Stimulated activated CD8-positive, alpha-beta memory T cell treated with anti-CD3 and anti-CD28 coated beads, Interleukin-15, amount 100 ng/mL, for 24 hours (primary cell): ENCODE measurements around the gene CLSTN2.

Experiments used
- DNase-seq: peaks from one replicate; pipeline ENCODE4 v3.0.0-alpha.2; 2020; ENCODE audit warnings: low read depth

CLSTN2 gene

DNA sequence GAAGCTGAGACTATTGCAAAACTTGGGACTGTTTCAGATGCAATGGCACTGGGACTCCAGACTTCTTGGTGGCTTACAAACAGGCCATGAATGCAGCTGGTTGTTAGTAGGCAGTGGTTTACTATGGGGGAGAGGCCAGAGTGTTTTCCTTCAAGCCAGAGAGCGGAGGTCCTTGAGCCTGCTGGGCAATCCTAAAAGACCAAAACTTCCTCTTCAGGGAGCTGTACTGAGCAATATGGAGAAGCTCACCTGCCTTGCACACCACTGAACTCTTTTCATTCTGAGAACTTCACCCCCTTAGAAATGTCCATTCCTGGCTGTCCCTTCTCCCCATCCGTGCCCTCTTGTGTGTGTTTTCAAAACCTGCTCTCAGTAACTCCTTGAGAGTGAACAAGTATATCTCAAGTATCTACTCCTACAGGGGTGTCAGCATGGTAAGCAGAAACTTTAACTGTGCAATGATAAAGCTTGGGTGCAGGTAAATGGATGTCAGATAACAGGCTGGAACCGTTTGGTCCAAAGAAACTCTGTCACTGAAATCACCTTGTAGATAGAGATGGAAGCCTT is 213.9 kb downstream of the CLSTN2 start:
- no peak for DNase-seq

DNA sequence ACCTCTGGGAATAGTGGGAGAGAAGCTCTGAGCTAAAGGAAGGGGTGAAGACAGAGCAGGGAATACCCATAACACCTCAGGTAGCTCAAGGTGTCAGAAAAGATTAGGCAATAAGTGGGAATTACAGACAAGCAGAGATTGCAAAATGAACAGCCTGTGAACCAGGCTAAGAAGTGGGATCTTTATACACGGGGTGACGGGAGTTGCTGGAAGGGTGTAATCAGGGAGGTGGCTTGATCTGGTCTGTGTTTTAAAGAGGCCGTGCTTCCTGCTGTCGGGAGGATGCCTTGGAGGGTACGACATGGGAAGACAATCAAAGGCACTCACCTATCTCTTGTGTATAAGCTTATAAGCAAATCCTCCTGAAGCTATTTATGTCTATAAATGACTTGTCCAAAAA is 216.3 kb downstream of the CLSTN2 start:
- no peak for DNase-seq

DNA sequence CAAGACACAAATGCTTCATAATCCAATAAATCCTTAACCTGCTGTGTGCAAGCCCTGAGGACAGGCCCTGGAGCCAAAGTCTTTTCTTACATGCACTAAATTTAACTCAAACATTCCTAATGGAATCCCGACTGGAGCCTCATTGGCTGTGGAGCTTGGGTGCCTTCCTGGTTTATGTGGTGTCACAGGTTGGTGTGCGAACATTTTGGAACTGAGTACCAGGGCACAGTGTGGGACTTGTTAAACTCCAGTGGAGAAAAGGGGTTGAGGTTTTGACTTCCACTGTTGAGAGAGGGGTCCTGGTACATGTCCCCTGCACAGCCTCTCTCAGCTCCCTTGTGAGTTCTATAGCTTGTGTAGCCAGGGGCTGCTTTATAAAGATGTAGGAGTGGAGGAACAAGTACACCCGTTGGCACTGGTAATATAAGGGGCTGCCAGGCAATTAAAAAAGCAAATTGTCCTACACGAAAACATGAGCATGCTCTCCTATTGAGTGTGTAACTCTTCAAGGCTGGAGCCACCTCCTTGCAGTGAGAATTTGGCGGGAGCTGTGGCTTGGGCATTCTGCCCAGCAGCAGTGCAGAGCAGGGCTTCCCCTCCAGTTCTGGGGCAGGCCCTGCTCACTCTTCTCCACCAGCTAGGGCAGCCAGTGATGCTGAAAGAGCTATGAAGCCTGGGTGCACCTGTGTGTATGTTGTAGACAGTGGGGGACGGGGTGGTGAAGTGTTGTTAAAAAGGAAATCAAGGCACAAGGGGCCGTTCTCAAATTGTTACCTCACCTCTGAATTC is 218.1 kb downstream of the CLSTN2 start:
- DNase-seq: no peak

DNA sequence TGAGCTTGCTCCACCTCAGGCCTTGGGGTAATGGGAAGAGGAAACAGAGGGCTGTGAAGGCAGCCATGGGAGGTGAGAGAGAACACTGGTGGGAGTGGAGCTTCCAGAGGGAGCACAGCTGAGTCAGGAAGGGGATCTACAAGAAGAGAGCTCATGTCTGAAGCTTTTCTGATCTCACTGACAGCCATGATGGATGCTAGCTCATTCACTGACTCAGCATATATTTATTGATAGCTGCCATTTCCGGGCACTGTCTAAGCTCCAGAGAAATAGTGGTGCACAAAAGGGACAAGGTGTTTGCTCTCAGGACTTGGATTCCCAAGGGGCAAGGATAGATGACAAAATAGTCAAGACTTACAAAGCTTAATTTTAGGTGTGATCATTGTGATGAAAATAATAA is 218.8 kb downstream of the CLSTN2 start:
- DNase-seq: no peak

DNA sequence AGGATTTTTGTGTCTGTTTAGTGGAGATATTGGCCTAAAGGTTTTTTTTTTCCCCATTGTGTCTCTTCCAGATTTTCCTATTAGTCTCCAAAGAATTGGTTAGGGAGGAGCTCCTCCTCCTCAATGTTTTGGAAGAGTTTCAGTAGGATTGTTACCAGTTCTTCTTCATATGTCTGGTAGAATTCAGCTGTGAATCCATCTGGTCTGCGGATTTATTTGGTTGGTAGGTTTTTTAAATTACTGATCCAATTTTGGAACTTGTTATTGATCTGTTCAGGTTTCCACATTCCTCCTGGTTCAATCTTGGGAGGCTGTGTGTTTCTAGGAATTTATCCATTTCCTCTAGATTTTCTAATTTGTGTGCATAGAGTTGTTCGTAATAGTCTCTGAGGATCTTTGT is 222.2 kb downstream of the CLSTN2 start:
- DNase-seq: no peak

DNA sequence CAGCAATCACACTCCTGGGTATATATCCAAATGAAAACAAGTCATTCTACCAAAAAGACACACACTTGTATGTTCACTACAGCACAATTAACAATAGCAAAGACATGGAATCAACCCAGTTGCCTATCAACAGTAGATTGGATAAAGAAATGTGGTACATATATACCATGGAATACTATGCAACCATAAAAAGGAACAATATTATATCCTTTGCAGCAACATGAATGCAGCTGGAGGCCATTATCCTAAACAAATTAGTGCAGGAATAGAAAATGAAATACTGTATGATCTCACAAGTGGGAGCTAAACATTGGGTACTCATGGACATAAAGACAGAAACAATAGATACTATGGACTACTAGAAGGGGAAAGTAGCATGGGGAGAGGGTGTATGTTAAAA is 224.7 kb downstream of the CLSTN2 start:
- no peak for DNase-seq

DNA sequence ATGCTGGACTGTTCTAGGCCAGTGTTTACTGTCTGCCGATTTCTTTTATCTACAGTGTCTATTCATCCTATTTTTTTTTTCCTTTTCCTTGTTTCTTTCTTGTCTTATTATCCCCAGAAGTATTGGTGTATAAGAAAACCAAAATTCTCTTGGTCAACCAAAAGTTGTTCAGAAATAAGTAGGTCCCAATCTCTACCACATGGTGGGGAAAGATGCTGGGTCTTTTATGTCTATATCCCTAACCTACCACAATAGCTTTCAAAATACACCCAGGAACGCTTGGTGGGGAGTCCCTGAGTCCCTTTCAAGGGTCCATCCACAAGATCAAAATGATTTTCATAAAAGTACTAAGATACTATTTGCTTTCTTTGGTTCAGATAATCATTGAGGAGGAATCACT is 225.6 kb downstream of the CLSTN2 start:
- DNase-seq: no peak

DNA sequence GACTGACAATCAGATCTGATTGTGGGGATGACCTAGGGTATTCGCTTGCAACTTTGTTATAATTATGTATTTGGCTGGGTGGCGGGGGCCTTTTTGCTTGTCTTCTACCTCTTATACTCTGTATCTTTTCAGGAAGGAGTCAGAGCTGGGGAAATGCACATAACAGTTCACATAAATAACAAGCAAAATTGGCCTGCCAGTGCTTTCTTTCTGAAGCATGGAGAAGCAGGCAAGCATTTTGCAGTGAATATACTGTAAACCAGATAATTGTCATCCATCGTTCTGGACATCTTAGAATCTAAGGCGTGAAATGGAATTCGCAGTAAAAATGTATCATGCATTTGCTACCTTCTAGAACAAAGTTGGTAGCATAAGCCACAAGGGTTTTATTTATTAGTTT is 227.6 kb downstream of the CLSTN2 start:
- no peak for DNase-seq

DNA sequence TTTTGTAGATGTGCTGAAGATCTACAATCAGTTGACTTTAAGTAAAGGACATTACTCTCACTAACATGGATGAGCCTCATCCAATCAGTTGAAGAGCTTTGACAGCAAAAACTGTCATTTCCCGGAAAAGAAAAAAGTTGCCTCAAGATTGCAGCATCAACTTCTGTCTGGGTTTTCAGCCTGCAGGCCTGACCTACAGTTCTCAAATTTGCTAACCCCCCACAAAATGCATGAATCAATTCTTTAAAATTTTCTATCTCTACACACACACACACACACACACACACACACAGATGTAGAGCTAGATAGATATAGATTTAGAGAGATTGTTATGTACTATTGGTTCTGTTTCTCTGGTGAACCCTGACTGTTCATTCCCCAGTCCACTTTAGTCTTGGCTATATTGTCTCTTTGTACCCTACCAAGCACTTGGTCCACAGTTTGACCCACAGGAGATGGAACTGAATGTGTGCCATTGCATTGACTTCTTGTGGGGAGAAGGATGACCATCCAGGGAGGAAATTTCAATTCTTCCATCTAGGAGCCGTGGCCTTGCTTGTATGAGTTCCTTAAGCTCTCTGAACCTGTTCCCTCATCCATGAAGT is 228.3 kb downstream of the CLSTN2 start:
- no peak for DNase-seq

DNA sequence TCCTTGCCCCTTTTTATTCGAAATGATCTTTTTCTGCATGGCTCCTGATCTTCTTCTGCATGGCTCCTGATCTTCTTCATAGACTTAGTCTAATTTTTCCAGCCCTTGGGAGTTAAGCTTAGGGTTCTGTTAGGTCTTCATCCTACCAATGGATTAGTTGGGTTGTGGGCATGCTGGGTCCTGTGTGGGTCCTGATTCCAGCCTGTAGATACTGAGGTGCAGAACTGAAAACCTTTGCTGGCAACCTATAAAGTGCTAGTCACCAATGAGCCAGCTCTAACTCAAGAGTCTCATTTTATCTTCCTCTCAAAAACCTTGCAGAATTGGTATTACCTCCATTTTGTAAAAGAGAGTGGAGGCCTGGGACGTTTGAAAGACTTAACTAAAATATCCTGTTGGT is 229.2 kb downstream of the CLSTN2 start:
- DNase-seq: no peak

DNA sequence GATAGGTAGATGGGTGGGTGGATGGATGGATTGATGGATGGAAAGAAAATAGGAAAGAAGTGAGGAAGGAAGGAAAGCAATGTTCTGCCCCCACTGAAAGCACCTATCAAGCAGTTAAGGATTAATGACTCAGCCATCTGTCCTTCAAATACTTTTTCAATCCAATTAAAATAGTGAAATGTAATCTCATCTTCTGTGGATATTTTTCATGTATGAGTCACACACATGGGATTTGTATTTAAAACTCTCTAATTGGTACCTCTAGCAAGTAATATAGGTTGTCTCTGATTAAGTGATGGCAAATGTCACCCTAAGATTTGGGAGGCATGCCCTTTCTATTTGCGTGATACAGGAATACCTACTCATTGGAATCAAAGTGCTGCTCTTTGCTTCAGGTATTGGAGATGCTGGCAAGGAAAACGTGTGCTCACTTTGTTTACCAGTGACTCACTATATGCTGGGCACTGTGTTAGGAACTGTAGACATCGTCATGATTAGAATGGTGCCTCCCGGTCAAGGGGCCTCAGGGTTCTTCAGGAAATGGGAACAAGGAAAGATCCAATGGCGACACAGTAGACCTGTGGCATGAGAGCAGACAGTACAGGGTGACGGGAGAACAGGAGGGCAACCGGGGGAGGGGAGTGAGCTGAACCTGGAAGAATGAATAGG is 230.1 kb downstream of the CLSTN2 start:
- no peak for DNase-seq

DNA sequence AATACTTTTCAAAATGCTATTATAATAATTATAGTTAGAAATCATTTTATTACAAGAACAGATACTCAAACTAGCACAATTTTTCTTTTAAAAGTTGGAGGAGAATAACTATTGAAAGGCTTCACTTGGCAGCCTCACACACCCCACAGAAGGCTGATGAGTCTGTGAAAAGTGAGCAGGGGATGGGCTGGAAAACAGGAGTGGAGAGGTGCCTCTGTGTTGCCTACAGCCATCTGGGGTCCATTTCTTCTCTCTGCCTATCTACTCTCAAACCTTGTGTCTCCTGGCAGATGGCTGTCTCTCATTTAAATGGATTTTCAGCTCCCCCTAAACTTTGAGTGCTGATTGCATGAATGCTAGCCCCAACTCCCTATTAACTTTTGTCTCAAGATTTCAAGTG is 230.8 kb downstream of the CLSTN2 start:
- DNase-seq: no peak

DNA sequence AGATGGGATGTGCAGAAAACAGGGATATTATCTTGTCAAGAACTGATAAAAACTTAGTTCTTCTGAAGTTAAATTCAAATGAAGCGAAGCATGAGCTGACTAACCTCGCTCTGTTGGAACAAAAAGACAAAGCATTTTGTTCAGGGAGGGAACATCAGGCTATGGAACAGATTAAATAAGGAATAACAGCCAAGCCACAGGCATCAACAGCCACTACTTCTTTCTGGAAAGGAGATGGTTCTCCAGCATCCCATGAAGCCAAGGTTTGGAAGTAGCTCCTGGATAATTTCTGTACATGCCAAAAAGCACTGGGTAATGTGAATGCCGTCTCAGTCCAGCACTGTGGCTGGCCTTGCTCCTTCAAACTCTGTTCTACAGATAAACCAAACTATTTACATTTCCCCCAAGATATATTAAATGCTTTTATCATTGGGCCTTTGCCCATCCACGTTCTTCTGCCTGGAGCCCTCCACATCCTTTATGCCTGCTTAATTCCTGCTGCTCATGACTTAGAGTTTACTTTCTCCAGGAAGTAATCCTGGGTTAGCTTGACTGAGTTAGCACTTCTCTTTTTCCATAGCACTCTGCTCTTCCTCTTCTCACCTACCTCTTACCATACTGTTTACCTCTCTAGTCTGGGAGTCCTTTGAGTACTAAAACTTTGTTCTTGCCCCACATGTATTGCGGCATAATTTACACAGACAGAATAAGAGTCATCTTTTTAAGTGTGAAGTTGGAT is 232.0 kb downstream of the CLSTN2 start:
- no peak for DNase-seq

DNA sequence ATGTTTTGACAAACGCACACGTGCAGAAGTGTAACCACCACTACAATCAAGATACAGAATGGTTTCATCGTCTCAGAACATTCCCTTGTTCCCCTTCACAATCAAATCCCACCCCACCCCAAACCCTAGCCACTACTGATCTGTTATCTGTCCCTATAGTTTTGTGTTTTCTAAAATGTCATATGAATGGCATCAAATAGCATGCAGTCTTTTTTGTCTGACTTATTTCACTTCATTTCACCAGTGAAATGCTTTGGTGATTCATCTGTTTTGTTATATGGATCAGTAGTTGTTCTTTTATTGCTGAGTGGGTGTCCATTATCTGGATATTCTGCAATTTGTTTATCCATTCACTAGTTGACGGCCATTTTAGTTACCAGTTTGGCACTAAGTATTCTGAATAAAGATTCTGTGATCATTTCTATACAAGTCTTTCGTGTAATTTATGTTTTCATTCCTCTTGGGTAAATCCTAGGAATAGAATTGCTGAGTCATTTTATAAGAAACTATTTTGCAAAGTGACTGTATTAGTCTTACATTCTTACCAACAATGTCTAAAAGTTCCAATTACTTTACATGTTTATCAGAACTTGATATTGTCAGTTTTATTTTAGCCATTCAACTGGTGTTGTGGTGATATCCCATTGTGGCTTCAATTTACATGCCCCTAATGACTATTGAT is 232.8 kb downstream of the CLSTN2 start:
- DNase-seq: no peak

DNA sequence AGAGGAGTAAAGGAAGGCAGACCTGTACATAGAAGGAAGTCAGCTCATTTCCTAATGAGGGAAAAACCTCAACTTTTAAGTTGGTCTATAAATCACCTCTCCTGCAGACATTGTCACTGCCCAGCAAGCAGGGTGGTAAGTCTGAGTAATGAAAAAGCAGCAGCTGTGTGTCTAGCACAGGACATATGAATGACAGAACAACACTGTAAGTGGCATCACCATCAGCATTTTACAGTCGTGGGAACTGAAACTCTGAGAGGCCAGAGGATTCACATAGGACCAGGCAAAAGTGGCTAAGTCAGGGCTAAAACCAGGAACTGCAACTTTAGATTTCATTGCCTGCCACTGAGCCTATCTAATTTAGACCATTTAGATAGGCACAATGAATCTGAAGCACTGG is 235.6 kb downstream of the CLSTN2 start:
- DNase-seq: no peak

DNA sequence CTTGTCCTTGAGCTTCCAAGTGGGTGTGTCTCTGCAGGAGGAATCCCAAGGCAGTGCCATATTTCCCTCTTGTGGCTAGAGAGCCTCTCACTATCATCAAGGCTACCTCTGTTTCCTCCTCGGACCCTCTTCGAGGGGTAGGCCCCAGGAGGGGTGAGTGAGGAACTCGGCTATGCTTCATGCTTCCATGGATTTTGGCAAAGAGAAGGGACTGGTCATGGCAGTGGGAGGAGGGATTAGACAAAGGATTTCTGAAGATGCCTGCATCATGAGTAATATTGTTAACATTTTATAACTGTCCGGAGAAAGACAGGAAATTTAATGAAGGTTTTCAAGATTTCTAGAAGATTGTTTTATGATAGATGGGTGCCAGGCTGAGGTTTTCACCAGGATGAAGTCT is 241.5 kb downstream of the CLSTN2 start:
- no peak for DNase-seq

DNA sequence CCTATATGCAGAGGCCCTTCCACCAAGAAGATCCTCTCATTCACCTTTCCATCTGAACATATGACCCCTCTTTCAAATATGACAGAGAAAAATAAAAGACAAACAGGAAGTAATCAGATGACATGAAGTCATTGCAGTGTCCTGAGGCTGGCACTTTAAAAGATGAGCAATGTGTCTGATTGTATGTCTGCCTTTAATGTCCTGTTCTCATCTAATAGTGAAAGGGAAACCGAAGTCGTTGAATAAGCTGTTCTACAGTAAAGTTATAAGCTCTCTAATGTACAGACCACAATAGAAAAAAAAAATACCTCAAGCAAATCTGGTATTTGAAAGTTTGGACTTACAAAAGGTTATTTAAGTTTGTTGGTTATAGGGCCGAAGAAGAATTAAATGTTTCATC is 243.0 kb downstream of the CLSTN2 start:
- DNase-seq: no peak

DNA sequence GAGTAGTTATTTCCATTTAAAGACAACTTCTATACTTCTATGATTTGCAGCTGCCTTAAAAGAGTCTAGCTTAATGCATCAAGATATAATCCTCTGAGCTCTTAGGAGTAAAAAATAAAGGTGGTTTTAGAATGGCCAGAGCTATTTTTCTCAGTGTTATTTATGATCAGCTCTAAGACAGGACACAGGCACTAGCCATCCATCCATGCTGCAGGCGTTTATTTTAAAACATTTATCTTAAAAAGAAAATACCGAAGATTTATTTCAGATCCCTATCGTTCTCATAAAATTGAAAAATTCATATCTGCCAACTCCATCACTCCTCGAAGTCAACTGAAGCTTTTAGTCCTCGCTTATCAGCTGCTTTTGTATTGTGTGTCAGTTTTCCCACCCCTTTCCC is 243.5 kb downstream of the CLSTN2 start:
- no peak for DNase-seq

DNA sequence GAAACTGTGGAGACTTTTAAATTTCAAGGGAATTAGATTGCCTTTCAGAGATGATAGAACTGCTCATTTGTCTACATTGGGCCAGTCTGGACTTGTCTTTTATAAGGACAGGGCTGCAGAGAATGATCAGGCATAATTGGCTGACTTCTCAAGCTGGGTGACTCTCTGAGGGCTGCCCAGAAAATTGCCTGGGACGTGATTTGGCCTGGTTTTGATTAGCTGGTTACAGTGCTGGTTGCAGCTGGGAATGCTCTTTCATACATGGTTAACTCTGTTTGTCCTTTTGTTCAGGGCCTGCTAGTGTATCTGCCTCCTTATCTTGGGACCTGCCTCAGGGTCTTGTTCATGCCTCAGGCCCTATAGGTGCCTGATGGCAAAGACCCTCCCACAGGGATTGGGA is 245.6 kb downstream of the CLSTN2 start:
- no peak for DNase-seq

DNA sequence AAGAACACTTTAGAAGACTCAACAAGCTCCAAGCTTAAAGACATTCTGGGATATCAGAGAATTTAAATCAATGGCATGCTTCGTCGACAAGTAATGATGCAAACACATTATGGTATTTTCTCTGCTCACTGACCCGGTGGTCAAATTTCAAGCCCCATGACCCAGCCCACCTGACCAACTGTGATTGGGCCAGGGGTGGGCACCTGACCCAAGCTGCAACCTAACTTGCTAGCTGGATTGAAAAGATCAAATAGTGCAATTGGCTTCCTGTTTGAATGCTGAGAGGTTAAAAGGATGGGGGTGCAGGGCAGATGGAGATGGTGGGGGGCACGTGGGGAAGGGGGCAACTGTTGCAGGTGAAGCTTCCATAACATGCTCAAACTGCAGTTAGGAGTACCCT is 250.4 kb downstream of the CLSTN2 start:
- DNase-seq: no peak

DNA sequence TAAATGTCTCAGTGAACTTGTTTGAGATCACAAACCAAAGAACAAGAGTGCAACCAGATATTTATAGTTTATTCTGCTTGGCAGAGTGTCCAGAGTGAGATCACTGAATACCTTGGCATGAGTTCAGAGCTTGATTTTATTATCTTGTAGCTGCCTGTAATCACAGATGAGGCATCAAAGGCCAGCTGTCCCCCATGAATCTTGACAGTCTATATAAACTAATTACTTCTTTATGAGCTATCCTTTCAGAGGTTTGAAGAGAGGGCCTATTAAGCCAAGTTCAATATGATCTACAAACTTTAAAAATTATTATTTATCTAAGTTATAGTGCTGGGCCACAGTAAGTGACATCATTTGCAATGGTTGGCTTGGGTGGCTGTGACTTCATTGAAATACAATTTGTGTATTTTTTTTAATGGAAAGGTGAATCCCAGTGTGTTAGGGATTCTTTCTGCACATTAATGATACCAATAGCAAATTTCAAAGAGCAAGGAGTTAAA is 251.5 kb downstream of the CLSTN2 start:
- no peak for DNase-seq

DNA sequence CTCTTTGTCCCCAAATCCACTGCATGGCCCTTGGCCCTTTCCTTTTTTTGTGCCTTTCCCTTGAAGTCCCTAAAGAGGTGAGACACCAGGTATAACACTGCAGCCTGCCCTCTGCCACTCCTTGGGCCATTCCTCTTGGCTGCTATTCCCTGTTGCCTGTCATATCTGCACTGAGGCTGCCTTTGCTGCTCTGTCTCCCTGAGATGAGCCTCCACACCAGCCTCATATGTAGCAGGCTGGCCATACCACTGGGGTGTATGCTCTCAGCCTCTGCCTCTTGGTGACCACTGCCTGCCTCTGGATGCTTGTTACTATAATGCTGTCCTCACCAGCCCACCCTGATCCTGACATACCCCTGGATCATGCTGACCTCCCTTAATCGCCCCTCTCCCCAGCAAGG is 252.0 kb downstream of the CLSTN2 start:
- DNase-seq: no peak
